GM19372 (cell line): ENCODE results near the gene KDM3B.
A peak's percentile ranks its signal among the peaks of the same experiment; 100 is the strongest.

Source experiments
- ATAC-seq: cut with Tn5 transposase; IDR thresholded peaks from one replicate; pipeline ENCODE4 v1.9.1; 2021; ENCODE audit warnings: mild to moderate bottlenecking, low read depth, moderate library complexity; ENCODE audit not compliant: unreplicated experiment

Gene KDM3B

GRCh38 chr5:138349852-138350562 is 2.5 kb upstream of the KDM3B start:
- ATAC-seq = no peak

DNA sequence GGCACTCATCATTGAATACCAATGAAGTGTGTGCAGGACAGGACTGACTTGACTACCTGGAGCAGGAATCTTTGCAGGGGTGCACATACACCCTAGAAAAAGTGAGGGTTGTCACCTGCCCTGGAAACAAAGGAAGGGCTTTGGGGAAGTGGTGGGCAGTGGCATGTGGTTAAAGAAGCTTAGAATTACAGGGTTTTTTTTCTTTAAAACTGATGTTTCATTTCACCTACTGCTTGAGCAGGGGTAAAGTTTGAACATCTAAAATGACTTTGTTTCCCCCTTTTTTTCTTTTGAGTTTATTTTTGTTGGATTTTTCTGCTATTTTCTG is 2.0 kb upstream of the KDM3B start:
- no peak for ATAC-seq

GRCh38 chr5:138351056-138351455 is 1.4 kb upstream of the KDM3B start:
- no peak for ATAC-seq

DNA sequence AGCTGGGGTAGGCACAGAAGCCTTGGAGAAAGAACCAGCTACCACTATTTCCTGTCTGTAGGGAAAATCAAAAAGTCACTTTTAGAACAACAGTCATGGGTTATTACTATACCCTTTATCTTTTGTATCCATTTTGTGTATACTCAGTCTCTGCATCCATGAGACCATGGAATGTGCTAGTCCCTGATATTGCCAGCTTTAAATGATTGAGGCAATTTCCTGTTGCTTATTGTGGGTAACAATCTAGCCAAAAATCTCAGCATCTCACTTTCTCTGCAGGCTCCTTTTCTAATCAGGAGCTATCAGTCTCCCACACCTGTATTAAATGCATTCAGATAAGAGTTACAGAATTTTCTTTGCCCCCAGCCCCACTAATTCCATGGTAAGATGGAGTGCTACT is 968 bp upstream of the KDM3B start:
- no peak for ATAC-seq

- ATAC-seq = peak; percentile 48
Observed at GRCh38 chr5:138352722-138353559, 456 bp downstream of the KDM3B start.

GRCh38 chr5:138353560-138354080 is 1.1 kb downstream of the KDM3B start:
- ATAC-seq = no peak

DNA sequence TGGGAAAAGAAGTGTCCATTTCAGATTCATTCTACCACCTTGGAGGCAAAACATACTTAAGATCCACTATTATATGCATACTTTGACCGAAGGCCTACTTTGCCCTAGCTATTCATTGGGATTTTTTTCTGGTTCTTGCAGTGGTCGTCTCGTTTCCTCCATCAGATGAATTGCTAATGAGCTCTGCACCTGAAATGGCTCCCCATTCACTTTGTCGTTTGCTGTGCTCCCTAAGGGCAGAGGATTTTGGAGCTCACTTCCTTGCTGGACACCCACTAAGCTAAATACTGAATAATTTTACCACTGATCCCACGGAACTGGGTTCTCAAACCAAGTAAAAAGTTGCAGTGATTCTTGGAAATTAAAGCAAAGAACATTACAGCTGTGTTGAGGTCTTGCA is 1.9 kb downstream of the KDM3B start:
- no peak for ATAC-seq

DNA sequence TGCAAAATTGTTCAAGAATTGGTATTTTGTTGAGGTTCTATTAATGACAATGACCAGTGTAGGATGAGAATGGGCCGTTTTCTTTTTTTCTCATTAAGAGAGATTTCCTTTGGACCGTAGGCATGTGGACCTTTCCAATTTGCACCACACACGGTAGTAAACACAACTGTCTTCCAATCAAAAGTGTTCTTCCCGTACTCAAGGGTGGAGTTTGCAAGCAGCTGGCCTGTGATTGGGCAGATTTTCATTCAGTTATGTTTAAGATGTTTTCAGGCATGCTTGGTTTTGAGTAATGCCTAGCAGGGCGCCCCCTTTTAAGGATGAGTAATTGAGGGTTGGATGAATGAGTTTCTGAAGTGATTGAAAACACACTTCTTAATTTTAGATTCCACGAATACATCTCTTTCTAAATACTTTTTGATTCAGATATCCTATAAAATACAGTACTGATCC is 2.5 kb downstream of the KDM3B start:
- ATAC-seq = no peak

- no peak for ATAC-seq
Observed at GRCh38 chr5:138359621-138360020, 7.1 kb downstream of the KDM3B start.

DNA sequence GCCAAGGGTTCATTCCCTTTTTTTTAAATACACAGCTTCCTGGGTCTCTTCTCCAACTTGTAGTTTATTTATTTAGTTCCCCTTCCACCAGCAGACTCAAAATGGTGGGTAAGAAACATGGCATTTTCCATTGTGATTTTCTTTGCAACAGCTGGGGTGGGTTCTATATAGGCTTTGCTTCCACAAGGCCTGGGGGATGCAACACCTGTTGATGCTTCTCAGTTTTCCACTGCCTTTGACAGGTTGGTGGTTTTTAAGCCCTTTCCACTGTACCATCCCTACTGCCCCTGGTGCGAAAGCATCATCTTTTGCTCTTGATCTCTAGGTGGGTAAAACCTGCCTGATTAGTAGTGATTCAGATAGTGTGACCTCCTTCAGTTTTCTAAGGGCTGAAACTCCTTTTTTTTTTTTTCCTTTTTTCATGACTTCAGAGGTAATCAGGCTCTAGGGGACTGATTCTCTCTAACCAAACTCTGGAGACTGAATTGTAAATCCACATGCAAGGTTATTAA is 8.5 kb downstream of the KDM3B start:
- ATAC-seq = no peak

GRCh38 chr5:138364576-138364975 is 12.1 kb downstream of the KDM3B start:
- no peak for ATAC-seq

GRCh38 chr5:138366632-138367382 is 14.3 kb downstream of the KDM3B start:
- no peak for ATAC-seq

GRCh38 chr5:138369261-138369660 is 16.8 kb downstream of the KDM3B start:
- ATAC-seq = no peak

GRCh38 chr5:138369706-138370105 is 17.2 kb downstream of the KDM3B start:
- ATAC-seq = no peak

- ATAC-seq = no peak
Observed at GRCh38 chr5:138370537-138370936, 18.1 kb downstream of the KDM3B start.

DNA sequence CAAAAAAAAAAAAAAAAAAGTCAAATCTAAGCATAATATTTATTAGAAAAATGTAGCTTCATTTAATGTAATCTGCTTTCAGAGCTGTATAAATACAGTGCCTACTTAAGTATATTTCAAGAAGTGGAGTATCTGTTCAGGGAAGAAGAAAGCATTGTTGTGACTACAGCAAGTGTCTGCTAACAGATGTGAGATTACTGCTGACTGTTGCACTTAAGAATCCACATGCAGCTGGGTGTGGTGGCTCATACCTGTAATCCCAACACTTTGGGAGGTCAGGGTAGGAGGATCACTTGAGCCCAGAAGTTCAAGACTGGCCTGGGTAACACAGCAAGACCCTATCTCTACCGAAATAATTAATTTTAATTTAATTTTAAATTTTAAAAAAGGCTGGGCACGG is 19.0 kb downstream of the KDM3B start:
- ATAC-seq = no peak

DNA sequence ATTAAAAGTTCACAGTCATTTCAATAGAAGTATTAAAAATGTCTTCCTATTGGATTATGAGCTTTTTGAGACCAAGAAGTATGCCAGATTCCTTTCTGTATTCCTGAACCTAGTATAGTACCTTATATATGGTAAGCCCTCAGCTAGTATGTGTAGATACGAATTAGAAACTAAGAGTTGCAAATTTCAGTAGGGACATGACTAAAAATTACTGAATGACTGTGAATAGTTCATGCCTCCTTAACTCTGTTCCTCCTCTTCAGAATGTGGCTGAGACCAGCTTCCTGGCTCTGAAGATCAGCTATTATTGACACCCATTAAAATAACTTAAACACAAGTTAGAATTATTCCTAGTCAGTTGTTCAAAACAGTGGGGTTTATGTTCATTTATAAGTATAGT is 19.7 kb downstream of the KDM3B start:
- no peak for ATAC-seq

DNA sequence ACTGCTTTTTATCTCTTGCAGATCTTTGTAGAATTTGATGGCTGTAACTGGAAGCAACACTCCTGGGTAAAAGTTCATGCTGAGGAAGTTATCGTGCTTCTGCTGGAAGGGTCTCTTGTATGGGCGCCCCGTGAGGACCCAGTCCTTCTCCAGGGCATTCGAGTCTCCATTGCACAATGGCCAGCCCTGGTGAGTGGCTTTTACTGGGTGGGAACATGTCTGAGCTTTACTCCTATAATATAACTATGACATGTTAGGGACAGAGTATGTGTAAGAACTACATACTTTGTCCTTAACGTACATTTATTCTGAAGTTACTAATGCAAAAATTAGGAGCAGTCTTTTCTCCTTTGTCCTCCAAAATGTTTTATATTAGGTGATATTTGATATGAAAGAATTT is 20.2 kb downstream of the KDM3B start:
- no peak for ATAC-seq

DNA sequence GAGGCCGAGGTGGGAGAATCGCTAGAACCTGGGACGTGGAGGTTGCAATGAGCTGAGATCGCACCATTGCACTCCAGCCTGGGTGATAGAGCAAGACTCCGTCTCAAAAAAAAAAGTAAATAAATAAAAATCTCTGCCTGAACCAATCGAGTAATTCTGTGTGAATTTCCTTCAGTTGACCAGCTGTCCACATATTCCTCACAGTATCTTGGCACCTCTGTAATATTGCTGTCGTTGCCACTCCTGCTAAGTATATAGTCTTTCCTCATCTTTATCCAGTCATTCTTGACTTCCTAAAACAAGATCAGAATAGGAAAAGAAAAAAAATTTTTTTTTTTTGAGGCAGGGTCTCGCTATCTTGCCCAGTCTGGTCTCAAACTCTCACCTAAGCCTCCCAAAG is 29.9 kb downstream of the KDM3B start:
- ATAC-seq = no peak

- no peak for ATAC-seq
Observed at GRCh38 chr5:138385660-138386059, 33.2 kb downstream of the KDM3B start.

- ATAC-seq = no peak
Observed at GRCh38 chr5:138386290-138386689, 33.8 kb downstream of the KDM3B start.
